ENCODE data around the gene NFATC3. TPM values are rescaled to one million over a fixed set of nuclear protein-coding genes. Genes with fewer than 3 reads are reported as not detected.

NFATC3 gene
- total RNA-seq, 1 experiment from 2014 or later, result 12.1 TPM

GRCh38 chr16:68269793-68270192, 184.6 kb downstream of the NFATC3 start:
- no peak for ATAC-seq
- H3K9me3 ChIP-seq (ENCODE audit: low read length), result no peaks in the 10 kb centered on the region
- CTCF ChIA-PET, result no interaction called here
- POLR2A ChIA-PET (ENCODE audit: unreplicated experiment), result no interaction called here
- intact Hi-C loops (cut with micrococcal nuclease), result no loop called here
- peaks cover 91% of the 10 kb centered on the region for H3K79me2 ChIP-seq (ENCODE audit: low read length)
- H4K20me1 ChIP-seq (ENCODE audit: low read length), result no peaks in the 10 kb centered on the region
- H3K4me3 ChIP-seq (ENCODE audit: low read length), result no peak overlapping the region
- TF ChIP-seq CTCF (conservative IDR thresholded peaks at IDR 0.05; ENCODE audit: low read depth, low read length), result no peak
- TF ChIP-seq EZH2 (IDR thresholded peaks at IDR 0.05; ENCODE audit: low read length, unreplicated experiment), result no peak
- TF ChIP-seq EZH2phosphoT487 (IDR thresholded peaks at IDR 0.05; ENCODE audit: borderline replicate concordance, low read length), result no peak
- H3K9ac ChIP-seq (ENCODE audit: low read length), result no peak overlapping the region
- H3F3A ChIP-seq (ENCODE audit: low read length, unreplicated experiment), result no peaks in the 10 kb centered on the region
- no peaks in the 10 kb centered on the region for H3K27me3 ChIP-seq (ENCODE audit: low read length)
- H3K4me2 ChIP-seq (ENCODE audit: low read length), result no peak overlapping the region
- H3K9me2 ChIP-seq (replicated peaks; ENCODE audit: low read length), result no peaks in the 10 kb centered on the region
- no peak overlapping the region for H2AFZ ChIP-seq (ENCODE audit: low read length)
- H3K36me3 ChIP-seq (ENCODE audit: low read depth, low read length), result no peaks in the 10 kb centered on the region; the same call in 1 of the 2 replicates
- H3K4me1 ChIP-seq (ENCODE audit: insufficient read depth, low read length), result peaks cover 7% of the 10 kb centered on the region; the same call in 1 of the 2 replicates
- DNase-seq, result no peak
- H3K27ac ChIP-seq (ENCODE audit: low read length), result no peak overlapping the region
- no TSS peak for BruUV-seq (replicated peaks)

- Histone ChIP-seq H3K9me2 (replicated peaks; ENCODE audit: low read length) (no peaks in the 10 kb centered on the region), H3K36me3 (ENCODE audit: low read depth, low read length) (no peaks in the 10 kb centered on the region; the same call in 1 of the 2 replicates), H3K4me1 (ENCODE audit: insufficient read depth, low read length) (peaks cover 7% of the 10 kb centered on the region; the same call in 1 of the 2 replicates), H3K4me3 (ENCODE audit: low read length) (no peak overlapping the region), H3F3A (ENCODE audit: low read length, unreplicated experiment) (no peaks in the 10 kb centered on the region), H3K9ac (ENCODE audit: low read length) (no peak overlapping the region), H2AFZ (ENCODE audit: low read length) (no peak overlapping the region), H3K79me2 (ENCODE audit: low read length) (peaks cover 85% of the 10 kb centered on the region), H3K4me2 (ENCODE audit: low read length) (no peak overlapping the region), H3K27me3 (ENCODE audit: low read length) (no peaks in the 10 kb centered on the region), H4K20me1 (ENCODE audit: low read length) (no peaks in the 10 kb centered on the region), H3K27ac (ENCODE audit: low read length) (no peak overlapping the region), H3K9me3 (ENCODE audit: low read length) (no peaks in the 10 kb centered on the region)
- ATAC-seq (no peak), DNase-seq (no peak)
- intact Hi-C loops (cut with micrococcal nuclease), result no loop called here
- BruUV-seq (replicated peaks), result no TSS peak
- TF ChIP-seq EZH2phosphoT487 (IDR thresholded peaks at IDR 0.05; ENCODE audit: borderline replicate concordance, low read length), result no peak
- TF ChIP-seq CTCF (conservative IDR thresholded peaks at IDR 0.05; ENCODE audit: low read depth, low read length), result no peak
- TF ChIP-seq EZH2 (IDR thresholded peaks at IDR 0.05; ENCODE audit: low read length, unreplicated experiment), result no peak
- CTCF ChIA-PET, result no interaction called here
- POLR2A ChIA-PET (ENCODE audit: unreplicated experiment), result no interaction called here
These were observed 185.2 kb downstream of the NFATC3 start for GRCh38 chr16:68270353-68270752.

GRCh38 chr16:68272507-68273209, 187.5 kb downstream of the NFATC3 start:
- Histone ChIP-seq H3K4me3 (ENCODE audit: low read length) (no peak overlapping the region), H3K9me2 (replicated peaks; ENCODE audit: low read length) (no peaks in the 10 kb centered on the region), H3K27ac (ENCODE audit: low read length) (no peak overlapping the region), H2AFZ (ENCODE audit: low read length) (no peak overlapping the region), H3K79me2 (ENCODE audit: low read length) (peaks cover 63% of the 10 kb centered on the region), H3K9me3 (ENCODE audit: low read length) (no peaks in the 10 kb centered on the region), H3K36me3 (ENCODE audit: low read depth, low read length) (no peaks in the 10 kb centered on the region; the same call in 1 of the 2 replicates), H3K27me3 (ENCODE audit: low read length) (no peaks in the 10 kb centered on the region), H4K20me1 (ENCODE audit: low read length) (no peaks in the 10 kb centered on the region), H3K9ac (ENCODE audit: low read length) (no peak overlapping the region), H3F3A (ENCODE audit: low read length, unreplicated experiment) (no peaks in the 10 kb centered on the region), H3K4me1 (ENCODE audit: insufficient read depth, low read length) (peaks cover 4% of the 10 kb centered on the region; the same call in 1 of the 2 replicates), H3K4me2 (ENCODE audit: low read length) (no peak overlapping the region)
- ChIA-PET POLR2A (ENCODE audit: unreplicated experiment) (no interaction called here), CTCF (no interaction called here)
- no peak for TF ChIP-seq CTCF (conservative IDR thresholded peaks at IDR 0.05; ENCODE audit: low read depth, low read length)
- TF ChIP-seq EZH2phosphoT487 (IDR thresholded peaks at IDR 0.05; ENCODE audit: borderline replicate concordance, low read length), result no peak
- TF ChIP-seq EZH2 (IDR thresholded peaks at IDR 0.05; ENCODE audit: low read length, unreplicated experiment), result no peak
- ATAC-seq (no peak), DNase-seq (no peak)
- BruUV-seq (replicated peaks), result no TSS peak
- intact Hi-C loops (cut with micrococcal nuclease), result no loop called here

All from PC-3 (cell line).